ENCODE results near the gene DST.

GRCh38 chr6:56669041-56669440 is 26.4 kb upstream of the DST start:
- TF ChIP-seq CTCF (IDR thresholded peaks at IDR 0.05; ENCODE audit: low read length) (no peak), EZH2 (IDR thresholded peaks at IDR 0.05; ENCODE audit: borderline replicate concordance, low read length) (no peak)
